A549 (cell line): Measurements from ENCODE around the gene ATN1.

Experiments
- CTCF ChIP-seq: fragments of >200 bp; sonication (Bioruptor Twin); formaldehyde crosslinking; IDR thresholded peaks from 3 replicates; pipeline ENCODE4 v1.5.1; 2016
- FOSL2 ChIP-seq, 2 experiments: fragments of 450-650 bp in 1 of 2; fragments of >200 bp in 1 of 2; sonication (Bioruptor Twin) in 1 of 2; formaldehyde crosslinking; IDR thresholded peaks; 2 replicates each; pipeline versions ENCODE4 v1.5.0 to v1.6.1; 2016 to 2020; ENCODE audit warnings: mild to moderate bottlenecking in 1 of 2, moderate library complexity in 1 of 2
- MYC ChIP-seq: IDR thresholded peaks from 2 replicates; pipeline ENCODE4 v1.6.1; 2012; ENCODE audit warnings: mild to moderate bottlenecking, inconsistent platforms, low read length, improper control_type of control experiment, borderline replicate concordance
- RAD21 ChIP-seq, 2 experiments: fragments of >200 bp in 1 of 2; sonication (Bioruptor Twin) in 1 of 2; formaldehyde crosslinking in 1 of 2; IDR thresholded peaks in 1 of 2; conservative IDR thresholded peaks in 1 of 2; 2 replicates in 1 of 2; 3 replicates in 1 of 2; pipeline ENCODE4 v1.6.1; 2012 to 2018; ENCODE audit warnings: inconsistent platforms in 1 of 2
- REST ChIP-seq: fragments of 200-600 bp; sonication (generic); IDR thresholded peaks from 2 replicates; pipeline ENCODE4 v1.6.1; 2016; ENCODE audit warnings: antibody characterized with exemption, mild to moderate bottlenecking, moderate library complexity
- SREBF2 ChIP-seq: fragments of 450-650 bp; IDR thresholded peaks from 2 replicates; pipeline ENCODE4 v1.6.1; 2014; ENCODE audit warnings: mild to moderate bottlenecking, moderate library complexity
- TP53 ChIP-seq: fragments of 250-450 bp; sonication (Bioruptor Pico); IDR thresholded peaks from 2 replicates; pipeline ENCODE4 v1.5.0; 2021; ENCODE audit warnings: mild to moderate bottlenecking, moderate library complexity
- TF ChIP-seq, protein P1 (sequence below): IDR thresholded peaks from 2 replicates; pipeline ENCODE4 v1.6.1; 2012; ENCODE audit warnings: low read depth, borderline replicate concordance

DNA sequence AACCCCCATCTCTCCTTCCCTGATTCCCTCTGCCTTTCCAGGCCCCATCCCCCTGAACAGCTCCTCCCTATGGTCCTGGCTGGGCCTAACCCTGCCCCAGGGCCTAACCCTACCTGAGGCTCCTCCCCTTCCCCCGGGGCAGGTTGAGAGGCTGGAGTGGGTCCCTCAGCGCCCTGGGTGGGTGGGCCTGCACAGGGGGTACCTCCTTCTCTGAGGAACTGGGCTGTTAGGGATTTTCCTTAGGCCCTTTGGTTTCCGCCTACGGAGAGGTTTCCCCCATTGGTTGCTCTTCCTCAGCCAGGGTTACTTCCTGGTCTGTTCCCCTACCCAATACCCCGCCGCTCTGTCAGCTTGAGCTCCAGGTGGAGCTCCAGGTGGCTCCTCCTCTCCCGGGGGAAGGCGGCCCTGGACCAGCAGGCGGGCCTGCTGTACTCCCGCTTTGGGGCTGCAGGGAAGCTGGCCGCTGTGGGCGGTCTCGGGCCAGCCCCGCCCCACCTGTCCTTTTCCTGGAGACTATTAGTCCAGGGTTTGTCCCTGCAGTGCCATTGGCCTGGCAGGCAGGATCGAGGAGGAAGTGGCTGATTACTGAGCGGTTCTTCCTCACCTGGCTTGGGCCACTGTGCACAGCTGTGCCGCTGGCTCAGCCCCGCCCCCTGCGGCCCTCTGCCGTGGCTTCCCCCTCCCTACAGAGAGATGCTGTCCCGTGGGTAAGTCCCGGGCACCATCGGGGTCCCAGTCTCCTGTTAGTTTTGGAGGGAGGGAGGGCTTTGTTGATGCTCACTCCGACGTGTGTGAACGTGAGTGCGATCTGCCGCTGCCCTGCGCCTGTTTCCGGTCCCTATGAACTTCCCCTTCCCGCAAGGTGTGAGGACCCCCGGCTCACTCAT lies 18.5 kb downstream of the ATN1 start:
- TF ChIP-seq CTCF (no peak), MYC (no peak), FOSL2 (IDR thresholded peaks at IDR 0.05) (no peak), FOSL2 (CRISPR knock-in tag; IDR thresholded peaks at IDR 0.05) (no peak), RAD21 (conservative IDR thresholded peaks at IDR 0.05 in 1 of 2, IDR thresholded peaks at IDR 0.05 in 1 of 2) (no peak), TP53 (CRISPR knock-in tag) (no peak), SREBF2 (no peak), REST (no peak)
- TF ChIP-seq, protein P1, sequence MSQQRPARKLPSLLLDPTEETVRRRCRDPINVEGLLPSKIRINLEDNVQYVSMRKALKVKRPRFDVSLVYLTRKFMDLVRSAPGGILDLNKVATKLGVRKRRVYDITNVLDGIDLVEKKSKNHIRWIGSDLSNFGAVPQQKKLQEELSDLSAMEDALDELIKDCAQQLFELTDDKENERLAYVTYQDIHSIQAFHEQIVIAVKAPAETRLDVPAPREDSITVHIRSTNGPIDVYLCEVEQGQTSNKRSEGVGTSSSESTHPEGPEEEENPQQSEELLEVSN, result peak; percentile 70; the same call in 1 of the 2 replicates
